CD14-positive monocyte (primary cell): ENCODE measurements around the gene TSPAN10. TPM values are rescaled to one million over a fixed set of nuclear protein-coding genes. Genes with fewer than 3 reads are reported as not detected.

ENCODE experiments used
- DNase-seq, 3 donors: peaks; one replicate each; pipeline ENCODE4 v3.0.0-alpha.2; 2011 to 2022
- H2AFZ ChIP-seq: 2 replicates; pipeline ENCODE4 v1.6.0; 2012; ENCODE audit warnings: mild to moderate bottlenecking, low read depth, low read length, inconsistent platforms; ENCODE audit not compliant: insufficient read depth, poor library complexity, severe bottlenecking
- H3K27ac ChIP-seq, 2 donors: 1 replicate in 1 of 2; 2 replicates in 1 of 2; pipeline ENCODE4 v1.5.1; 2012 to 2013; ENCODE audit warnings: low read length in 2 of 2, control low read depth in 1 of 2, inconsistent platforms in 1 of 2, low read depth in 1 of 2, mild to moderate bottlenecking in 1 of 2
- H3K27me3 ChIP-seq, 2 donors: one replicate each; pipeline versions ENCODE4 v1.6.0 to v1.6.1; 2011 to 2013; ENCODE audit warnings: low read length in 2 of 2; ENCODE audit not compliant: control insufficient read depth in 2 of 2, insufficient read depth in 2 of 2
- H3K36me3 ChIP-seq, 2 donors: replicated peaks in 1 of 2; 1 replicate in 1 of 2; 2 replicates in 1 of 2; pipeline versions ENCODE4 v1.5.1 to v1.6.1; 2012 to 2013; ENCODE audit warnings: low read length in 2 of 2, control low read depth in 1 of 2, inconsistent platforms in 1 of 2, mild to moderate bottlenecking in 1 of 2; ENCODE audit not compliant: insufficient read depth in 2 of 2, control insufficient read depth in 1 of 2
- H3K4me1 ChIP-seq, 2 donors: 1 replicate in 1 of 2; 2 replicates in 1 of 2; pipeline versions ENCODE4 v1.5.1 to v1.6.1; 2012 to 2013; ENCODE audit warnings: low read length in 2 of 2, control low read depth in 1 of 2, inconsistent platforms in 1 of 2, mild to moderate bottlenecking in 1 of 2, moderate library complexity in 1 of 2; ENCODE audit not compliant: insufficient read depth in 2 of 2, control insufficient read depth in 1 of 2
- H3K4me2 ChIP-seq: replicated peaks from 2 replicates; pipeline ENCODE3; 2012; ENCODE audit warnings: low read length, moderate library complexity, mild to moderate bottlenecking; ENCODE audit not compliant: poor library complexity, severe bottlenecking; ENCODE audit errors: extremely low read depth
- H3K4me3 ChIP-seq, 3 experiments: fragments of 200-600 bp in 1 of 3; sonication (generic) in 1 of 3; replicated peaks in 1 of 3; 1 replicate in 2 of 3; 2 replicates in 1 of 3; pipeline ENCODE4 v1.5.1; 2011 to 2013; ENCODE audit warnings: low read length in 3 of 3, mild to moderate bottlenecking in 3 of 3, control low read depth in 2 of 3, low read depth in 2 of 3, inconsistent platforms in 1 of 3, moderate library complexity in 1 of 3
- H3K79me2 ChIP-seq: 2 replicates; pipeline ENCODE4 v1.6.0; 2012; ENCODE audit warnings: mild to moderate bottlenecking, control low read depth, inconsistent platforms, low read length, moderate library complexity; ENCODE audit not compliant: insufficient read depth
- H3K9ac ChIP-seq: 2 replicates; pipeline ENCODE4 v1.6.0; 2017; ENCODE audit warnings: low read length, mild to moderate bottlenecking; ENCODE audit not compliant: insufficient read depth, poor library complexity, severe bottlenecking
- H3K9me3 ChIP-seq, 2 donors: replicated peaks in 1 of 2; 1 replicate in 1 of 2; 2 replicates in 1 of 2; pipeline versions ENCODE4 v1.5.1 to v1.6.1; 2012 to 2013; ENCODE audit warnings: low read length in 2 of 2, control low read depth in 1 of 2; ENCODE audit not compliant: control insufficient read depth in 1 of 2, insufficient read depth in 1 of 2
- H4K20me1 ChIP-seq: 2 replicates; pipeline ENCODE4 v1.6.0; 2012; ENCODE audit warnings: mild to moderate bottlenecking, low read length, control low read depth, moderate library complexity; ENCODE audit not compliant: insufficient read depth
- H3K27ac Mint-ChIP-seq, 7 donors: one replicate each; pipeline ENCODE4 v1.8.0; 2020; ENCODE audit warnings: mild to moderate bottlenecking in 7 of 7, mixed read lengths in 7 of 7, moderate library complexity in 6 of 7, inconsistent platforms in 2 of 7
- H3K27me3 Mint-ChIP-seq, 3 donors: one replicate each; pipeline ENCODE4 v1.8.0; 2021 to 2022; ENCODE audit warnings: low read depth in 3 of 3, mild to moderate bottlenecking in 3 of 3, mixed read lengths in 3 of 3, moderate library complexity in 3 of 3, inconsistent platforms in 1 of 3
- H3K36me3 Mint-ChIP-seq, 2 donors: one replicate each; pipeline ENCODE4 v1.8.0; 2020; ENCODE audit warnings: mixed read lengths in 2 of 2, inconsistent platforms in 1 of 2, mild to moderate bottlenecking in 1 of 2
- H3K4me1 Mint-ChIP-seq: one replicate; pipeline ENCODE4 v1.8.0; 2020; ENCODE audit warnings: mild to moderate bottlenecking, mixed read lengths
- H3K4me3 Mint-ChIP-seq, 2 donors: one replicate each; pipeline ENCODE4 v1.8.0; 2020; ENCODE audit warnings: mild to moderate bottlenecking in 2 of 2, mixed read lengths in 2 of 2, moderate library complexity in 1 of 2
- H3K9me3 Mint-ChIP-seq, 7 donors: one replicate each; pipeline ENCODE4 v1.8.0; 2020 to 2022; ENCODE audit warnings: mixed read lengths in 7 of 7, mild to moderate bottlenecking in 6 of 7, moderate library complexity in 6 of 7, inconsistent platforms in 2 of 7
- CTCF ChIP-seq: fragments of 200-600 bp; IDR thresholded peaks from one replicate; pipeline ENCODE4 v1.8.0; 2022; ENCODE audit warnings: antibody characterized with exemption, mild to moderate bottlenecking
- WGBS: methylation state at CpG from one replicate; pipeline ENCODE4 v1.1.5; 2013; ENCODE audit warnings: missing lambda C conversion rate; ENCODE audit not compliant: insufficient coverage; 5-methylcytosine and 5-hydroxymethylcytosine counted together
- intact Hi-C, 2 donors: fragments of 100-400 bp; cut with micrococcal nuclease; formaldehyde crosslinking; loops; one replicate each; pipeline versions ENCODE4 v1.15.0 to v1.15.1; 2023
- polyA plus RNA-seq, 3 donors: library from polyadenylated mRNA; depleted of rRNA in 1 of 3; unstranded in 2 of 3; stranded (reverse) in 1 of 3; fragments of 300-500 nt in 2 of 3; fragments of >200 nt in 1 of 3; fragmentation: Illumina TruSeq in 2 of 3; gene quantifications; 1 replicate in 2 of 3; 2 replicates in 1 of 3; pipeline ENCODE4 v1.2.3, GENCODE V29; 2012 to 2021

Gene TSPAN10
- polyA plus RNA-seq, 3 donors = not detected

DNA sequence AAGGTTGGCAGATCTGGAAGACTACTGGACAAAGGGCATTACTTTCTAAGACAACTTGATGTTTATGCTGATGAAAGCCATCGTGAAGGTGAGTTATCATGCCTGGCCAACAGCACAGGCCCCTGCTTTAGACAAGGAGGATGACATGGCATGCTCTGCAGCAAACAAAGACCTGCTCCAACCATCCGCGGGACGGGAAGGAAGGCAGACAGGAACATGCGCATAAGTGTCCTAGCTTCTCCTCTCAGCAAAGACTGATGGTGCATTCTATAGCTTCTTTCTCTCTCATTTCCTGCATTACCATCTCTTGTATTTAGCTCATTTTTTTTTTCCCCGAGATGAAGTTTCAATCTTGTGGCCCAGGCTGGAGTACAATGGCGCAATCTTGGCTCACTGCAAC lies 5.5 kb upstream of the TSPAN10 start:
- H3K9me3 Mint-ChIP-seq = no peaks in the 10 kb centered on the region
- no peak for TF ChIP-seq CTCF
- H3K4me1 Mint-ChIP-seq = peaks cover 18% of the 10 kb centered on the region
- Histone ChIP-seq H3K79me2 (peaks cover 68% of the 10 kb centered on the region), H3K9me3 (no peaks in the 10 kb centered on the region), H2AFZ (no peak overlapping the region), H3K27ac (no peak overlapping the region), H3K27me3 (no peaks in the 10 kb centered on the region), H4K20me1 (peaks cover 63% of the 10 kb centered on the region), H3K9ac (no peak overlapping the region), H3K4me3 (no peak overlapping the region), H3K4me1 (peaks cover 11 to 13% of the 10 kb centered on the region in 2 donors), H3K4me2 (no peak overlapping the region), H3K36me3 (peaks cover 28 to 43% of the 10 kb centered on the region in 2 donors)
- intact Hi-C loops = no loop called here
- no peak overlapping the region for H3K4me3 Mint-ChIP-seq
- H3K27ac Mint-ChIP-seq = peak overlapping the region in 2 of 7 donors; percentile 42 to 69
- no peak for DNase-seq
- peaks cover 37 to 46% of the 10 kb centered on the region in 2 donors for H3K36me3 Mint-ChIP-seq
- 68% methylated on average over 2 of the region's 7 CpGs for WGBS
- H3K27me3 Mint-ChIP-seq = no peaks in the 10 kb centered on the region

GRCh38 chr17:81635431-81635830 lies 1.6 kb upstream of the TSPAN10 start:
- Mint-ChIP-seq H3K27ac (peak overlapping the region in 1 of 7 donors; percentile 88), H3K27me3 (peaks cover 0 to 6% (median 0%) of the 10 kb centered on the region in 3 donors), H3K4me1 (peaks cover 24% of the 10 kb centered on the region), H3K9me3 (no peaks in the 10 kb centered on the region), H3K36me3 (peaks cover 5 to 7% of the 10 kb centered on the region in 2 donors), H3K4me3 (peak overlapping the region in 1 of 2 donors; percentile 97)
- Histone ChIP-seq H3K4me3 (peak overlapping the region in 1 of 3 experiments; percentile 89), H4K20me1 (peaks cover 54% of the 10 kb centered on the region), H3K27ac (peak overlapping the region in 1 of 2 donors; percentile 23), H2AFZ (no peak overlapping the region), H3K9me3 (no peaks in the 10 kb centered on the region), H3K36me3 (peaks cover 3 to 6% of the 10 kb centered on the region in 2 donors), H3K4me1 (peaks cover 17 to 20% of the 10 kb centered on the region in 2 donors), H3K79me2 (peaks cover 62% of the 10 kb centered on the region), H3K4me2 (peak overlapping the region; percentile 87), H3K27me3 (no peaks in the 10 kb centered on the region), H3K9ac (no peak overlapping the region)
- WGBS = 100% methylated on average over 4 of the region's 5 CpGs
- intact Hi-C loops = no loop called here
- no peak for TF ChIP-seq CTCF
- DNase-seq = no peak
